Testis (tissue), 2 donors: ENCODE data around the gene CACNA1S.

Experiments used
- CTCF ChIP-seq, 3 experiments: fragments of 450-650 bp in 2 of 3; fragments of 200-600 bp in 1 of 3; sonication (generic) in 1 of 3; IDR thresholded peaks; one replicate each; pipeline ENCODE4 v1.5.1; 2016 to 2019; ENCODE audit warnings: antibody characterized with exemption in 3 of 3, mild to moderate bottlenecking in 2 of 3, moderate library complexity in 1 of 3
- POLR2A ChIP-seq: fragments of 450-650 bp; IDR thresholded peaks from one replicate; pipeline ENCODE4 v1.6.1; 2017; ENCODE audit warnings: antibody characterized with exemption, mild to moderate bottlenecking, moderate library complexity

GRCh38 chr1:201049248-201049831, 62.9 kb downstream of the CACNA1S start:
- TF ChIP-seq CTCF (IDR thresholded peaks at IDR 0.05) (no peak), POLR2A (no peak)
